Stimulated activated effector memory CD8-positive, alpha-beta T cell treated with anti-CD3 and anti-CD28 coated beads, Interleukin-12 subunit alpha, Interleukin-12 subunit beta, amount 100 ng/mL, for 72 hours (primary cell): ENCODE measurements around the gene NDUFS5.
A peak's percentile ranks its signal among the peaks of the same experiment; 100 is the strongest.
"Not testable (repeated sequence)": the region's sequence is repeated elsewhere in the genome, so short reads cannot be mapped to it uniquely, and the experiment has no call there.

Experiments
- ATAC-seq: fragments of 150-1000 bp; cut with Tn5 transposase; 2 replicates; pipeline ENCODE4 v1.10.0; 2021
- DNase-seq, 2 donors: peaks; one replicate each; pipeline ENCODE4 v3.0.0; 2021 to 2022; ENCODE audit warnings: low spot score in 2 of 2
- H3K27ac Mint-ChIP-seq: one replicate; pipeline ENCODE4 v1.8.0; 2022; ENCODE audit warnings: mild to moderate bottlenecking, mixed read lengths
- H3K36me3 Mint-ChIP-seq: one replicate; pipeline ENCODE4 v1.8.0; 2022; ENCODE audit warnings: mild to moderate bottlenecking, mixed read lengths
- H3K4me1 Mint-ChIP-seq: one replicate; pipeline ENCODE4 v1.8.0; 2022; ENCODE audit warnings: mixed read lengths
- H3K4me3 Mint-ChIP-seq: one replicate; pipeline ENCODE4 v1.8.0; 2022; ENCODE audit warnings: mild to moderate bottlenecking, mixed read lengths
- H3K9me3 Mint-ChIP-seq: one replicate; pipeline ENCODE4 v1.8.0; 2022; ENCODE audit warnings: mixed read lengths

The NDUFS5 gene

DNA sequence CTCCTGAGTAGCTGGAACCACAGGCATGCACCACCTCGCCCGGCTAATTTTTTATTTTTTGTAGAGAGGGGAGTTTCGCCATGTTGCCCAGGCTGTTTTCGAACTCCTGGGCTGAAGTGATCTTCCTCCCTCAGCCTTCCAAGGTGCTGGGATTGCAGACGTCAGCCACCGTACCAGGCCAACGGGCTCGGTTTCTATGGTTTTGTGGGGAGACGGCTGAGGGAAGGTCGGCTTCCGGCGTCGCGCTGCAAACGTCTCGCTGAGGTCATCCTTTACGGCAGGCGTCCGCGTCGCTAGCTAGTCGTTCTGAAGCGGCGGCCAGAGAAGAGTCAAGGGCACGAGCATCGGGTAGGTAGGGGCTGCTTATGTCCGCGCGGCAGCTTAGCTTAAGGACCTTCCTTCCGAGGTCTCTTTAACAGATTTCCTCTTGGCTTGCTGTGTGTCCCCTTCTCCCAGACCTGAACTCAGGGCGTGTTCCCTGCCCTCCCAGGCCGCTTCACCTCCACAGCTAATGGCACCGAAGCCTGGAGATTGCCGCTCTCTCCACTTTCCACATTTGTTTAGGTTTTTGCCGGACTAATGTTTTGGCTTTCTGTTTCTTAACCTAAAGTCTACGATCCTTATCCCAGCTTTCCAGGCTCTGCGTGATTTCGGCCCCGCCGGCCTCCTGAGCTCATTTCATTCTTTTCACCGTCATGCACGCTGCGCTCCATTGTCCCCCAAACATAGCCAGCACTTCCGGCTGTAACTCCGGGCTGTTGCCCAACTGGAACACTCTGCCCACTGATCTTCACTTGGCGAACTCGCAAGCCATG lies at the start of gene NDUFS5:
NDUFS5 (plus strand) TSS at position 300 of the 815 bp plus-strand sequence. CDS start 2,375 bp downstream, outside the sequence.
- Mint-ChIP-seq H3K4me1 (peaks cover 14% of the 10 kb centered on the region), H3K9me3 (no peaks in the 10 kb centered on the region), H3K36me3 (peaks cover 57% of the 10 kb centered on the region), H3K27ac (peak within 1 kb of the TSS; percentile 94), H3K4me3 (peak within 1 kb of the TSS; percentile 88)
- ATAC-seq (peak; percentile 95), DNase-seq (peak; percentile 58 to 88)

DNA sequence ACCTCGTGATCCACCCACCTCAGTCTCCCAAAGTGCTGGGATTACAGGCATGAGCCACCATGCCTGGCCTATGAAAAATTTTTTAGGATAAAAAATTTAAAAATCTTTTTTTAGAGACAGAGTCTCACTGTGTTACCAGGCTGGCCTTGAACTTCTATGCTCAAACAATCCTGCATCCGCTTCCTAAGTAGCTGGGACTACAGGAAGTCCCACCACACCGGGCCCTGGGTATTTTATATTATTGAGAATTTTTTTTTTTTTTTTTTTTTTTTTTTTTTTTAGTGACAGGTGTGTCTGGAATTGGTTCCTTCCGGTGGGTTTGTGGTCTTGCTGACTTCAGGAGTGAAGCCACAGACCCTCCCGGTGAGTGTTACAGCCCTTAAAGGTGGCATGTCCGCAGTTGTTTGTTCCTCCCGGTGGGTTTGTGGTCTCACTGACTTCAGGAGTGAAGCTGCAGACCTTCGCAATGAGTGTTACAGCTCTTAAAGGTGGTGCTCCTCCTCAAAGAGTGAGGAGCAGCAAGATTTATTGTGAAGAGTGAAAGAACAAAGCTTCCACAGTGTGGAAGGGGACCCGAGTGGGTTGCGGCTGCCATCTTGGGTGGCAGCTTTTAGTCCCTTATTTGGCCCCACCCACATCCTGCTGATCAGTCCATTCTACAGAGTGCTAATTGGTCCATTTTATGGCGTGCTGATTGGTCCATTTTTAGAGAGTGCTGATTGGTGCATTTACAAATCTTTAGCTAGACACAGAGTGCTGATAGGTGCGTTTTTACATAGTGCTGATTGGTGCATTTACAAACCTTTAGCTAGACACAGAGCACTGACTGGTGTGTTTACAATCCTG lies 48.5 kb upstream of the NDUFS5 start:
- not testable (repeated sequence) for H3K9me3 Mint-ChIP-seq, H3K4me3 Mint-ChIP-seq, H3K4me1 Mint-ChIP-seq, DNase-seq, H3K36me3 Mint-ChIP-seq, H3K27ac Mint-ChIP-seq
- ATAC-seq, result peak; percentile 54

DNA sequence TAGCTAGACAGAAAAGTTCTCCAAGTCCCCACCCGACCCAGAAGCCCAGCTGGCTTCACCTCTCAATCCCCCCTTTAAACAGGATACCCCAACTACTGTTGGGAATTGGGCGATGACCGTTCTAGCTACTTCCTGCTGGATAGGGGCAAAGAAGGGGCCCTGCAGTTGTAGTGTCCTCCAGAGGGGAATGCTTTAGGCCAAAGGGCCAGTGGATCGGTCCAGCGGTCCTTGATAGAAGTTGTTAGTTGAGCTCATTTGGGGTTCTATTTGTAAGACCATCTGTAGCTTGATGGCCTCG lies 48.0 kb upstream of the NDUFS5 start:
- ATAC-seq, DNase-seq, H3K4me3 Mint-ChIP-seq, H3K9me3 Mint-ChIP-seq, H3K27ac Mint-ChIP-seq, H3K4me1 Mint-ChIP-seq, H3K36me3 Mint-ChIP-seq: not testable (repeated sequence)

DNA sequence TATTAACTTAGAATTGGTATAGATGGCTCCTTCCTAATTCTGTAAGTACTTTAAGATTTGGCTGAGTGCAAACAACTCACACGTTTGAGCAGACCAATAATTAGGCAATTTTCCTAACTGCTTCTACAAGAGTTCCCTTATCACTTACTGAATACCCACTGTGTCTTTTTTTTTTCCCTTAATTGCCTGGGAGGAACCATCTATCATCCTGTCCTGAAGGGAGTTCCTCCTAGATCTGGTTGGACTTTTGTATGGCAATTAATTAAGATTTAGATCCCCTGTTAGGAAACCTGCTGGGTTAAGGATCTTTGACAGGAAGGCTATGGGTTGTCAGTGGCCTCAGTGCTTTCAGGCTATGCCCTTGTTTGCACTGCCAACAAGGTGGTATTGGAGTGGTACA lies 46.8 kb upstream of the NDUFS5 start:
- H3K9me3 Mint-ChIP-seq, H3K27ac Mint-ChIP-seq, ATAC-seq, H3K4me3 Mint-ChIP-seq, H3K4me1 Mint-ChIP-seq, H3K36me3 Mint-ChIP-seq, DNase-seq: not testable (repeated sequence)

DNA sequence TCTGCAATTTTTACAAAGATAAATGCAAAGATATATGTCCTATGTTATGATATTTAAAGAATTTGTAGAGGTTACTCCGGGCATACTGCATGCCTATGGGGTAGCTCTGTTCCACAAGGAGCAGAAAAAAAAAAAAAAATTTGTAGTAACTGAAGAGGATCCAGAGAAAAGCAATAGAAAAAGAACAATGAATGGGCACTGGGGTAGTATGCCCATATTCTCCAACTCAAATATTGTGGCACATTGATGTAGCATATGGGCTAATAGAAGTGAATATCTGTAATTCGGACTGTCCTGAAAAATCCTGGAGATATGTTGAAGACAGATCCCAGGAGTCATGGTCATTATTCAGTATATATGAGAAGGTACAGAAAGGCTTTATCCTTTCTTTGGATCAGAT lies 36.2 kb upstream of the NDUFS5 start:
- Mint-ChIP-seq H3K27ac (peak overlapping the region; percentile 90), H3K36me3 (peaks cover 22% of the 10 kb centered on the region), H3K4me1 (peaks cover 30% of the 10 kb centered on the region), H3K9me3 (no peaks in the 10 kb centered on the region), H3K4me3 (peak overlapping the region; percentile 65)
- no peak for DNase-seq
- no peak for ATAC-seq

DNA sequence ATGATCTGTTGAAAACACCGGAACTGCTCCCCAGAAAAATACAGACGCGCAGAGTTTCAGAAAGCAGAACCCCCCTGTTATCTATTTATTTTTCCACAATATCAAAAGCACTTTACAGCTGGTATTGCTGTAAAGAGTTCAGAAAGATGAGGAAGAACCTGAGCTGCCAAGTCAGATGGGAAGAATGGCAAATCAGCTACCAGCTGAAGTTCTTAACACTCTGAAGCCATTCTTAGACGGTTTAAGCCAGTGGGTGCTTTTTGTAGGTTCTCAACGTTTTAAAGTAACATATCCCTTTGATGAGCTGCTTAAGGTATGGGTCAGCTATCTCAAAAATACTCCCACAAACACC lies 35.8 kb upstream of the NDUFS5 start:
- ATAC-seq (no peak), DNase-seq (no peak)
- peak overlapping the region; percentile 65 for H3K4me3 Mint-ChIP-seq
- peak overlapping the region; percentile 90 for H3K27ac Mint-ChIP-seq
- H3K9me3 Mint-ChIP-seq, result no peaks in the 10 kb centered on the region
- H3K36me3 Mint-ChIP-seq, result peaks cover 25% of the 10 kb centered on the region
- H3K4me1 Mint-ChIP-seq, result peaks cover 34% of the 10 kb centered on the region

DNA sequence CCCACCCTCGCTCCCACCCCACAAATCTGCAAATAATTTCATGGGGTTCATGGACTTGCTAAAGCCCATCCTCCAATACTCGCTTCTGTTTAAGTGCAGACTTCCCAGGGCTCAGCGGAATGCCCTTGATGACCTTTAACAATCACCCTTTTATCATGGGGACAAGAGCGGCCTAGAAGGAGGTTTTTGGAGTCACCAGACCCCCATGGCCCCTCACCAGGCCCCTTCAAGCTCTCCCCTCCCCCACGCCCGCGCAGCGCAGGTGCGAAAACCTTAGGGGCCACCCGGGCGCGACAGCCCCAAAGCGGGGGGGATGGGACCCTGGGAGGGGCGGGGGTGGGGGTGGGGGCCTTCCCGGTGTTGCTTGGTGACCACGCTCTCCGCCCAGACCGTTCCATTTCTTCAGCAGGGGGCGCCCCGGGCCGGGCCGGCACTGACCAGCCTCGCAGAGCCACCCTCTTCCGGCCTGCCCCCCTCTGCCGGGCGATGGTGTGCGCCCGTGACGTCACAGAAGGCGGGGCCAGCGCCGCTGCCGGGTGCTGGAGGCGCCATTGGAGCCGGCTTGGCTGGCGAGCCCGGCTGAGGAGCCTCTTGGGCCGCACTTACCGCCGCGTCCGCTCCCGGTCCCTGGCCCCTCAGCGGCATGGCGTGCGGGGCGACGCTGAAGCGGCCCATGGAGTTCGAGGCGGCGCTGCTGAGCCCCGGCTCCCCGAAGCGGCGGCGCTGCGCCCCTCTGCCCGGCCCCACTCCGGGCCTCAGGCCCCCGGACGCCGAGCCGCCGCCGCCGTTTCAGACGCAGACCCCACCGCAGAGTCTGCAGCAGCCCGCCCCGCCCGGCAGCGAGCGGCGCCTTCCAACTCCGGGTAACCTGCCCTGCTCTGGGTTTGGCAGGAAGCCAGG lies 35.2 kb upstream of the NDUFS5 start, which contains the start of gene AKIRIN1:
AKIRIN1 (plus strand) TSS at position 539 of the 900 bp plus-strand sequence; CDS start at position 644, 105 bp downstream.
- H3K36me3 Mint-ChIP-seq, result peaks cover 32% of the 10 kb centered on the region
- no peaks in the 10 kb centered on the region for H3K9me3 Mint-ChIP-seq
- ATAC-seq (peak; percentile 96), DNase-seq (peak; percentile 99)
- peak within 1 kb of the TSS; percentile 90 for H3K27ac Mint-ChIP-seq
- peak within 1 kb of the TSS; percentile 65 for H3K4me3 Mint-ChIP-seq
- H3K4me1 Mint-ChIP-seq, result peaks cover 37% of the 10 kb centered on the region

DNA sequence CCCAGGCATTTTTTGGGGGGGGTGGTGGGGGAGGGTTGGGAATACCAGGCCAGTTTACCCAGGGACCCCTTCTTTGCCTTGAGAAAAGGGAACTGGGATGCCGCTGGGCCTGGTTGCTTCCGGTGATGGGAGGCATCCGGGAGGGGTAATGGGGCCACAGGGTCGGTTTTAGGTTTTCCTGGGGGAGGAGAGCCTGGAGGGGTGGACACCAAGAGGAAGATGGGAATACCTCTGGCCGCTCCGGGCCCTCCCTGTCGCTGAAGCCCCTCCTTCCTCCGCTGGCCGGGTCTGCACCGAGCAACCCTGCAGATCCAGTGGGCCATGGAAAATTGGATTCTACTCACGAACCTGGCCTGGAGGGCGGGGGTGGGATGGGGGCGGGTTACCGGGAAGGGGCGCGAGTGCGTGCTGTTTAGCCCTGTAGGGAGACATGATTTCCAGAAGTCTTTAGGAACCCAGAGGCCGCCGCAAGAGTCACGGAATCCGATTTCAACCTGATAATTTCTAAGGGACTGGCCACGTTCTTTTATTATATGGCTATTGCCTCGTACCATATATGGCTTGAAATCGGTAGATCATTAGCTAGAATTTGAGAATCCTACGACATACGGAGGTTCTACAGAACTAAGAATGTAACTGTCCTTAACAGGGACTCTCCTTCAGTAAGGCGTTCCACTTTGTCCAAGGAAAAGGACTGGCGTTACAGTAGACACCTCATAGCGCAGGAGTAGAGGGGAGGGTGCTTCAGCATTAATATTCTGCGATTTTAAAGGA lies 34.3 kb upstream of the NDUFS5 start:
- H3K4me3 Mint-ChIP-seq, result peak overlapping the region; percentile 65
- no peaks in the 10 kb centered on the region for H3K9me3 Mint-ChIP-seq
- peak overlapping the region; percentile 76 for H3K27ac Mint-ChIP-seq
- peaks cover 39% of the 10 kb centered on the region for H3K4me1 Mint-ChIP-seq
- DNase-seq (no peak), ATAC-seq (no peak)
- H3K36me3 Mint-ChIP-seq, result peaks cover 40% of the 10 kb centered on the region

DNA sequence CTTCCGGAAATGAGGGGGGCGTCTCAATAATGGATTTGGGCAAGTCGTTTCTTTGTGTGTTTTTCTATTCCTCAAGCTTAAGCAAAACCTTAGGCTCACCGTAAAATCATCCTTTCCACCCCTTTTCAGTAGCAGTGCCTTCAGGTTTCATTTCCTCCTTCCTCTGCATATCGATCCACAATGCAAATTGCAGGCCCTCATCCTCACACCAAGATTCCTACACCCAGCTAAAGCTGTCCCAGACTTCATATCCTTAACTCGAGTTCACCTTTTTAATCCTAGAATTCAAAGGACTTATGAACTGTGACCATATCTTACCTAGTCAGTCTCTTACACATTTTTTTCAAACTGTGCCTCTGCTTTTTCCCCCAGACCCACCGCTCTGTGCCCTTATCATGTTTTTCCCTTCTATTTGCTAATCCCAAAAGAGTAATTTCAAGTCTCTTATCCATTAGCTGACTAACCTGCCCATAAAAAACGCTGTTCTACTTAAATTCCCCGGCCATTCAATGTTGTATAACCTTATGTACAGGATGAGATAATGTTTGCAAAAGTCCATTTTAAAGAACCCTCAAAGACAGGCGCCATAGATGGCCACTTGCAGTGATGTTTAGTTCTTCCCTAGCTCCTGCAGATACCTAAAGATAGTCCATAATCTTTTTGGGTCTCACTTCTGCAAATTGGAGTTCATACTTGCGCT lies 33.6 kb upstream of the NDUFS5 start:
- Mint-ChIP-seq H3K4me1 (peaks cover 46% of the 10 kb centered on the region), H3K4me3 (peak overlapping the region; percentile 65), H3K27ac (peak overlapping the region; percentile 76), H3K36me3 (peaks cover 47% of the 10 kb centered on the region), H3K9me3 (no peaks in the 10 kb centered on the region)
- ATAC-seq, result no peak
- no peak for DNase-seq

DNA sequence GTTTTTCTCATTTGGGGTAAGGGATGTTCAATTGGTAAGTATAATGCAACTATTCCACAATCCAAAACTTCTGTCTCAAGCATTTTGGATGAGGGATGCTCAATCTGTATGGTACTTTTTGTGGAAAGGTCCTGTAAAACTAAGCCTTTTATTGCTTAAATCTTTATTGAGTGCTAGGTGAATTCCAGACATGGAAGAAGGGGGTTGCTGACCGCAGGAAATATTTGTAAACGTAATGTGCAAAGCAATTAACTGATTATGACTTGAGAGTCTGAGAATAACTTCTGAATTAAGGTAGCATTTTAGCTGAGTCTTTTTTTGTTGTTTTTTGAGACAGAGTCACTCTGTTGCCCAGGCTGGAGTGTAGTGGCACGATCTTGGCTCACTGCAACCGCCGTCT lies 32.0 kb upstream of the NDUFS5 start:
- Mint-ChIP-seq H3K4me3 (no peak overlapping the region), H3K36me3 (peaks cover 64% of the 10 kb centered on the region), H3K9me3 (no peaks in the 10 kb centered on the region), H3K27ac (no peak overlapping the region), H3K4me1 (peaks cover 56% of the 10 kb centered on the region)
- ATAC-seq (no peak), DNase-seq (no peak)

DNA sequence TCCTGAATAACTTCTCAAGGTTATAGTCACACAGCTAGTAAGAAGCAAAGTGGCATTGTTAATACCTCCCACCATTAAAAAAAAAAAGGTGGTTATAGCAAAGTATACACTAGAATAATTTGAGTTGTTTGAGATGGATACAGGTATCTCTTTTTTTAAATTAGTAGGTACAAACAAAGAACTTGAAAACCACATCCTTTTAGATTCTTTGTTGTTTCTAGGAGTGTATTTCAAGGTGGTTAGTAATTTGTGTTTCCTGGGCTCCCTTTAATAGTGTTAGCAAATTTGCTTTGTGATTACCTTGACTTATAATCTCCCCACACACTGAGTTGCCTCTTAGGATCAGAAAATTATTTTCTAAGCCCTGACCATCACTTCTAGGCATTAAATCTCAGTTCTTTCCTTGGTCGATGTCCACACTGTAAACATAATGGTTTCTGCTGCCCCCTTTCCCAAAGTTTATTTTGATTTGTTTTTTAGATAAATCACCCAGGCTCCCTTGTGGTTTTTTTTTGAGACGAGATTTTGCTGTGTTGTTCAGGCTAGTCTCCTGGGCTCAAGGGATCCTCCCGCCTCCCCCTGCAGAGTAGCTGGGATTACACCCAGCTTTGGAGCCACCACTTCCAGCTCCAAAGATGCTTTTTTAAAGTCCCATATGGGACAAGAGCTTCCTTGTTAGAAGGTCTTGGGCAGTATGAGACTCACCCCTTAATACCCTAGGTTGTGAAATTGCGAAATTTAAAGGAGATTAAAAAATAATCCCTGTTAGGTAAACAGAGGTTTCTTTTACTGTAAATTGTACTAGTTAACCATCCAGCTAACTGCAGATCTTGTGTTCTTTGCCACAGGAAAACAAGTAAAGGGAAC lies 28.9 kb upstream of the NDUFS5 start:
- no peak for ATAC-seq
- Mint-ChIP-seq H3K36me3 (peaks cover 94% of the 10 kb centered on the region), H3K27ac (peak overlapping the region; percentile 89), H3K9me3 (no peaks in the 10 kb centered on the region), H3K4me1 (peaks cover 63% of the 10 kb centered on the region), H3K4me3 (peak overlapping the region; percentile 43)
- no peak for DNase-seq

DNA sequence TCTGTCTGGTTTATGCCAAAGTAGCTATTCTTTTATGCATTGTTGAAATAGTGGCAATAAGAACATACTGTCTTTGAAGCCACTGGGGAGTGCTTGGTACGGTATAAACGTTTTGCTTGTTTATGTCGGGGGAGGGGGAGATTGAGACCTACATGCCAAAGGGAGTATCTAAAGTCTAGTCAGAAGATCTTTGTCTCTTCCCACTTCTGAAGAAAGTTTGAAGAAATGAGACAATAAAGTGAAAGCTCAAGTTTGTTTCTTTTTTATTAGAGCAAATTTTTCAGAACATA lies 28.3 kb upstream of the NDUFS5 start:
- no peaks in the 10 kb centered on the region for H3K9me3 Mint-ChIP-seq
- H3K4me1 Mint-ChIP-seq, result peaks cover 63% of the 10 kb centered on the region
- H3K4me3 Mint-ChIP-seq, result peak overlapping the region; percentile 43
- H3K36me3 Mint-ChIP-seq, result peaks cover 100% of the 10 kb centered on the region
- DNase-seq (no peak), ATAC-seq (no peak)
- H3K27ac Mint-ChIP-seq, result peak overlapping the region; percentile 89
